IPS-15b (cell line): ENCODE measurements around the gene SLC25A13.

Experiments used
- H3K27me3 ChIP-seq: one replicate; pipeline ENCODE4 v1.6.1; 2013; ENCODE audit warnings: low read length; ENCODE audit not compliant: control insufficient read depth, insufficient read depth
- H3K36me3 ChIP-seq: one replicate; pipeline ENCODE4 v1.6.1; 2013; ENCODE audit warnings: low read length; ENCODE audit not compliant: control insufficient read depth, insufficient read depth
- H3K4me1 ChIP-seq: one replicate; pipeline ENCODE4 v1.6.1; 2013; ENCODE audit warnings: mild to moderate bottlenecking, low read length; ENCODE audit not compliant: control insufficient read depth, insufficient read depth
- H3K4me3 ChIP-seq: one replicate; pipeline ENCODE4 v1.5.1; 2013; ENCODE audit warnings: low read depth, low read length
- H3K9ac ChIP-seq: one replicate; pipeline ENCODE4 v1.6.1; 2013; ENCODE audit warnings: low read depth, mild to moderate bottlenecking, low read length
- H3K9me3 ChIP-seq: one replicate; pipeline ENCODE4 v1.6.1; 2013; ENCODE audit warnings: mild to moderate bottlenecking, low read length; ENCODE audit not compliant: control insufficient read depth, insufficient read depth

Gene SLC25A13

GRCh38 chr7:96253441-96253840 lies 68.5 kb downstream of the SLC25A13 start:
- H3K4me3 ChIP-seq, result no peak overlapping the region
- H3K9me3 ChIP-seq, result no peaks in the 10 kb centered on the region
- H3K36me3 ChIP-seq, result no peaks in the 10 kb centered on the region
- H3K27me3 ChIP-seq, result no peaks in the 10 kb centered on the region
- H3K4me1 ChIP-seq, result no peaks in the 10 kb centered on the region
- H3K9ac ChIP-seq, result no peak overlapping the region

- no peaks in the 10 kb centered on the region for H3K36me3 ChIP-seq
- H3K4me3 ChIP-seq, result no peak overlapping the region
- H3K9me3 ChIP-seq, result no peaks in the 10 kb centered on the region
- H3K27me3 ChIP-seq, result no peaks in the 10 kb centered on the region
- no peaks in the 10 kb centered on the region for H3K4me1 ChIP-seq
- no peak overlapping the region for H3K9ac ChIP-seq
These were observed 71.0 kb downstream of the SLC25A13 start for GRCh38 chr7:96250776-96251361.

GRCh38 chr7:96248405-96248804 lies 73.5 kb downstream of the SLC25A13 start:
- Histone ChIP-seq H3K27me3 (no peaks in the 10 kb centered on the region), H3K4me1 (no peaks in the 10 kb centered on the region), H3K9me3 (no peaks in the 10 kb centered on the region), H3K9ac (no peak overlapping the region), H3K4me3 (no peak overlapping the region), H3K36me3 (no peaks in the 10 kb centered on the region)

- Histone ChIP-seq H3K4me1 (no peaks in the 10 kb centered on the region), H3K9ac (no peak overlapping the region), H3K4me3 (no peak overlapping the region), H3K36me3 (no peaks in the 10 kb centered on the region), H3K27me3 (no peaks in the 10 kb centered on the region), H3K9me3 (no peaks in the 10 kb centered on the region)
These were observed 75.0 kb downstream of the SLC25A13 start for GRCh38 chr7:96246919-96247318.

- Histone ChIP-seq H3K27me3 (no peaks in the 10 kb centered on the region), H3K4me1 (no peaks in the 10 kb centered on the region), H3K9ac (no peak overlapping the region), H3K4me3 (no peak overlapping the region), H3K9me3 (no peaks in the 10 kb centered on the region), H3K36me3 (no peaks in the 10 kb centered on the region)
These were observed 77.0 kb downstream of the SLC25A13 start for GRCh38 chr7:96244992-96245292.

- H3K4me3 ChIP-seq, result no peak overlapping the region
- H3K9me3 ChIP-seq, result no peaks in the 10 kb centered on the region
- no peaks in the 10 kb centered on the region for H3K4me1 ChIP-seq
- H3K9ac ChIP-seq, result no peak overlapping the region
- no peaks in the 10 kb centered on the region for H3K36me3 ChIP-seq
- no peaks in the 10 kb centered on the region for H3K27me3 ChIP-seq
These were observed 77.5 kb downstream of the SLC25A13 start for GRCh38 chr7:96244244-96244991.

GRCh38 chr7:96243241-96243640 lies 78.7 kb downstream of the SLC25A13 start:
- H3K9ac ChIP-seq, result no peak overlapping the region
- H3K9me3 ChIP-seq, result no peaks in the 10 kb centered on the region
- no peaks in the 10 kb centered on the region for H3K36me3 ChIP-seq
- H3K4me1 ChIP-seq, result no peaks in the 10 kb centered on the region
- no peak overlapping the region for H3K4me3 ChIP-seq
- no peaks in the 10 kb centered on the region for H3K27me3 ChIP-seq

- H3K4me3 ChIP-seq, result no peak overlapping the region
- H3K27me3 ChIP-seq, result no peaks in the 10 kb centered on the region
- no peaks in the 10 kb centered on the region for H3K36me3 ChIP-seq
- H3K9me3 ChIP-seq, result no peaks in the 10 kb centered on the region
- H3K9ac ChIP-seq, result no peak overlapping the region
- no peaks in the 10 kb centered on the region for H3K4me1 ChIP-seq
These were observed 80.0 kb downstream of the SLC25A13 start for GRCh38 chr7:96241855-96242254.

GRCh38 chr7:96238976-96239766 lies 82.7 kb downstream of the SLC25A13 start:
- no peak overlapping the region for H3K9ac ChIP-seq
- no peaks in the 10 kb centered on the region for H3K9me3 ChIP-seq
- no peaks in the 10 kb centered on the region for H3K4me1 ChIP-seq
- no peaks in the 10 kb centered on the region for H3K27me3 ChIP-seq
- no peaks in the 10 kb centered on the region for H3K36me3 ChIP-seq
- no peak overlapping the region for H3K4me3 ChIP-seq

- no peak overlapping the region for H3K4me3 ChIP-seq
- H3K36me3 ChIP-seq, result no peaks in the 10 kb centered on the region
- no peaks in the 10 kb centered on the region for H3K27me3 ChIP-seq
- no peaks in the 10 kb centered on the region for H3K4me1 ChIP-seq
- H3K9ac ChIP-seq, result no peak overlapping the region
- H3K9me3 ChIP-seq, result no peaks in the 10 kb centered on the region
These were observed 83.4 kb downstream of the SLC25A13 start for GRCh38 chr7:96238474-96238873.

GRCh38 chr7:96237040-96237439 lies 84.9 kb downstream of the SLC25A13 start:
- Histone ChIP-seq H3K9me3 (no peaks in the 10 kb centered on the region), H3K36me3 (peaks cover 3% of the 10 kb centered on the region), H3K9ac (no peak overlapping the region), H3K27me3 (no peaks in the 10 kb centered on the region), H3K4me3 (no peak overlapping the region), H3K4me1 (no peaks in the 10 kb centered on the region)
